ENCODE results near the gene PLGRKT. TPM values are rescaled to one million over a fixed set of nuclear protein-coding genes. Genes with fewer than 3 reads are reported as not detected.

Gene PLGRKT
- total RNA-seq, 4 donors from 2014 or later: 2.9 to 24.6 (median 13.1) TPM

- intact Hi-C loops (cut with DNase I; ENCODE audit: low total_unique reads): no loop called here
- Histone ChIP-seq H3K36me3 (no peaks in the 10 kb centered on the region), H3K9me3 (no peaks in the 10 kb centered on the region), H3K4me3 (no peak overlapping the region), H3K27me3 (no peaks in the 10 kb centered on the region), H3K27ac (no peak overlapping the region), H3K4me1 (no peaks in the 10 kb centered on the region)
- TF ChIP-seq CTCF (IDR thresholded peaks at IDR 0.05) (no peak), POLR2A (IDR thresholded peaks at IDR 0.05) (no peak)
- DNase-seq: no peak
These were observed 8.8 kb downstream of the PLGRKT start for GRCh38 chr9:5428794-5429528.

- intact Hi-C loops (cut with DNase I; ENCODE audit: low total_unique reads): no loop called here
These were observed 9.6 kb downstream of the PLGRKT start for GRCh38 chr9:5428172-5428571.

GRCh38 chr9:5427005-5427404 is 10.7 kb downstream of the PLGRKT start:
- no peaks in the 10 kb centered on the region for H3K27me3 ChIP-seq

More at GRCh38 chr9:5428172-5428571, 9.6 kb downstream of the PLGRKT start:
- no peak for DNase-seq
- Histone ChIP-seq H3K27me3 (no peaks in the 10 kb centered on the region), H3K9me3 (no peaks in the 10 kb centered on the region), H3K36me3 (no peaks in the 10 kb centered on the region), H3K27ac (no peak overlapping the region), H3K4me1 (no peaks in the 10 kb centered on the region), H3K4me3 (no peak overlapping the region)
- TF ChIP-seq POLR2A (IDR thresholded peaks at IDR 0.05) (no peak), CTCF (IDR thresholded peaks at IDR 0.05) (no peak)

GRCh38 chr9:5425006-5425628 is 12.6 kb downstream of the PLGRKT start:
- H3K27ac ChIP-seq: no peak overlapping the region
- no peaks in the 10 kb centered on the region for H3K27me3 ChIP-seq
- no peaks in the 10 kb centered on the region for H3K9me3 ChIP-seq
- DNase-seq: no peak
- no peaks in the 10 kb centered on the region for H3K4me1 ChIP-seq
- H3K36me3 ChIP-seq: no peaks in the 10 kb centered on the region
- intact Hi-C loops (cut with DNase I; ENCODE audit: low total_unique reads): no loop called here
- H3K4me3 ChIP-seq: no peak overlapping the region
- no peak for TF ChIP-seq POLR2A (IDR thresholded peaks at IDR 0.05)
- TF ChIP-seq CTCF (IDR thresholded peaks at IDR 0.05): peak in 3 of 4 experiments; percentile 10 to 37 (median 26)

More at GRCh38 chr9:5427005-5427404, 10.7 kb downstream of the PLGRKT start:
- no peak for DNase-seq
- H3K9me3 ChIP-seq: no peaks in the 10 kb centered on the region
- intact Hi-C loops (cut with DNase I; ENCODE audit: low total_unique reads): no loop called here
- no peaks in the 10 kb centered on the region for H3K4me1 ChIP-seq
- no peak for TF ChIP-seq POLR2A (IDR thresholded peaks at IDR 0.05)
- TF ChIP-seq CTCF (IDR thresholded peaks at IDR 0.05): no peak
- H3K36me3 ChIP-seq: no peaks in the 10 kb centered on the region
- no peak overlapping the region for H3K27ac ChIP-seq
- no peak overlapping the region for H3K4me3 ChIP-seq

GRCh38 chr9:5422276-5422675 is 15.4 kb downstream of the PLGRKT start:
- no peaks in the 10 kb centered on the region for H3K36me3 ChIP-seq
- no peaks in the 10 kb centered on the region for H3K4me1 ChIP-seq
- no peaks in the 10 kb centered on the region for H3K9me3 ChIP-seq
- no peak for TF ChIP-seq POLR2A (IDR thresholded peaks at IDR 0.05)
- TF ChIP-seq CTCF (IDR thresholded peaks at IDR 0.05): no peak
- intact Hi-C loops (cut with DNase I; ENCODE audit: low total_unique reads): no loop called here
- H3K27me3 ChIP-seq: no peaks in the 10 kb centered on the region
- DNase-seq: no peak
- H3K4me3 ChIP-seq: no peak overlapping the region
- H3K27ac ChIP-seq: no peak overlapping the region

Data from uterus (tissue), 4 donors.